K562 (cell line): ENCODE results near the gene CBY3. TPM values are rescaled to one million over a fixed set of nuclear protein-coding genes. Genes with fewer than 3 reads are reported as not detected.
A peak's percentile ranks its signal among the peaks of the same experiment; 100 is the strongest.

Source experiments
- KAT8 ChIP-seq: fragments of 450-650 bp; IDR thresholded peaks from 2 replicates; pipeline ENCODE4 v1.6.1; 2016; ENCODE audit warnings: low read depth, mild to moderate bottlenecking
- PML ChIP-seq: IDR thresholded peaks from 2 replicates; pipeline ENCODE4 v1.6.1; 2012; ENCODE audit warnings: low read length, inconsistent platforms
- polyA plus RNA-seq, 8 experiments: library from polyadenylated mRNA; depleted of rRNA in 4 of 8; stranded (reverse) in 5 of 8; unstranded in 3 of 8; fragments of >200 nt; fragmentation: Nextera tagmentation in 2 of 8; fragmentation: Illumina TruSeq in 1 of 8; extraction: Ambion mirVana in 2 of 8; extraction: Trizol in 1 of 8; gene quantifications; 2 replicates each; pipeline versions ENCODE4 v1.2.1 to v1.2.3, GENCODE V29; 2011 to 2014; ENCODE audit warnings: inconsistent platforms in 1 of 8, missing spikeins in 1 of 8
- total RNA-seq, 7 experiments: library from RNA; depleted of rRNA in 6 of 7; stranded (reverse); fragments of >200 nt in 6 of 7; fragmentation: Illumina TruSeq in 2 of 7; extraction: Trizol in 2 of 7; gene quantifications; 2 replicates each; pipeline versions ENCODE4 v1.2.1 to v1.2.3, GENCODE V29; 2011 to 2021; ENCODE audit warnings: low replicate concordance in 1 of 7
- TF ChIP-seq, protein P1 (sequence below), 2 experiments: fragments of 450-650 bp in 1 of 2; sonication (generic) in 1 of 2; formaldehyde crosslinking in 1 of 2; IDR thresholded peaks in 1 of 2; conservative IDR thresholded peaks in 1 of 2; 2 replicates each; pipeline versions ENCODE4 v1.6.1 to v1.8.1; 2016 to 2023; ENCODE audit warnings: mild to moderate bottlenecking in 2 of 2, moderate library complexity in 2 of 2, inconsistent platforms in 1 of 2, missing genetic modification reagents in 1 of 2
- TF ChIP-seq, protein P2 (sequence below): fragments of 450-650 bp; IDR thresholded peaks from 2 replicates; pipeline ENCODE4 v1.6.1; 2018; ENCODE audit not compliant: partially characterized antibody
- TF ChIP-seq, protein P3 (sequence below): fragments of 450-650 bp; conservative IDR thresholded peaks from 2 replicates; pipeline ENCODE4 v1.6.1; 2016; ENCODE audit warnings: missing genetic modification characterization, low read depth, mild to moderate bottlenecking, control low read depth, missing compliant biosample characterization
- TF ChIP-seq, protein P4 (sequence below): fragments of 450-650 bp; formaldehyde crosslinking; IDR thresholded peaks from 2 replicates; pipeline ENCODE4 v1.4.0; 2022; ENCODE audit warnings: mild to moderate bottlenecking, moderate library complexity

The CBY3 gene
- total and polyA plus RNA-seq, 9 of the 15 experiments (the other 6 are each of a cell fraction or from before 2014, with no cell fraction given), result not detected

DNA sequence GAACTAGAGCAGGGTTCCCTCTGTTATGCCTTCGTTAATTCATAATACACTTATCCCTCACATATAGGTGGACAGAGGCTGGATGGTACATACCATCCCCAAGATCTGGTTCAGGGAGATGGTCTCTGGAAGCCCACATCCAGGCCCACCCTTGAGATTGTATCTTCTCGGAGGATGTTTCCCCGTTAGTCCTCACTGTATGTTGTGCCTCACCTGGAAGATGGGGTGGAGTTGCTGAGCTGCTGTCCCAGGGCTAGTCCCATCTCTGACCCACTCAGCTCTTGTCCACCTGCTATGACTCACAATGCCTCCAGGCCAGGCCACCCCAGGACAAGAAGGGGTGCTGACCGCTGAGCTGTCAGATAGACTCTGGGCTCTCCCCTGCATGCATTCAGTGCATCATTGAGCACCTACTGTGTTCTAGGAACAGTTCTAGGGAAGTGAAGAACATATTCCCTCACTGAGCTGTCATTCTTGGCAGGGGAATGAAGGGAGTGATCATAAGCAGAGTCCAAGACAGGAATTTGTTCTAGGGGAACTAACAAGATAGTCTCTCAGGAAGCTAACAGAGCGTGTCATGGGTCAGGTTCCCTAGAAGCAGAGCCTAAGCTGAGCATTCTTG, at the start of gene CBY3 (continued):
- TF ChIP-seq, protein P1, sequence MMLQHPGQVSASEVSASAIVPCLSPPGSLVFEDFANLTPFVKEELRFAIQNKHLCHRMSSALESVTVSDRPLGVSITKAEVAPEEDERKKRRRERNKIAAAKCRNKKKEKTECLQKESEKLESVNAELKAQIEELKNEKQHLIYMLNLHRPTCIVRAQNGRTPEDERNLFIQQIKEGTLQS (IDR thresholded peaks at IDR 0.05), result 0 out of 2 replicates have a peak, but pooled peaks have one; percentile 7
- TF ChIP-seq, protein P1 (CRISPR knock-in tag; conservative IDR thresholded peaks at IDR 0.05), result no peak
- no peak for TF ChIP-seq PML
- TF ChIP-seq, protein P2, sequence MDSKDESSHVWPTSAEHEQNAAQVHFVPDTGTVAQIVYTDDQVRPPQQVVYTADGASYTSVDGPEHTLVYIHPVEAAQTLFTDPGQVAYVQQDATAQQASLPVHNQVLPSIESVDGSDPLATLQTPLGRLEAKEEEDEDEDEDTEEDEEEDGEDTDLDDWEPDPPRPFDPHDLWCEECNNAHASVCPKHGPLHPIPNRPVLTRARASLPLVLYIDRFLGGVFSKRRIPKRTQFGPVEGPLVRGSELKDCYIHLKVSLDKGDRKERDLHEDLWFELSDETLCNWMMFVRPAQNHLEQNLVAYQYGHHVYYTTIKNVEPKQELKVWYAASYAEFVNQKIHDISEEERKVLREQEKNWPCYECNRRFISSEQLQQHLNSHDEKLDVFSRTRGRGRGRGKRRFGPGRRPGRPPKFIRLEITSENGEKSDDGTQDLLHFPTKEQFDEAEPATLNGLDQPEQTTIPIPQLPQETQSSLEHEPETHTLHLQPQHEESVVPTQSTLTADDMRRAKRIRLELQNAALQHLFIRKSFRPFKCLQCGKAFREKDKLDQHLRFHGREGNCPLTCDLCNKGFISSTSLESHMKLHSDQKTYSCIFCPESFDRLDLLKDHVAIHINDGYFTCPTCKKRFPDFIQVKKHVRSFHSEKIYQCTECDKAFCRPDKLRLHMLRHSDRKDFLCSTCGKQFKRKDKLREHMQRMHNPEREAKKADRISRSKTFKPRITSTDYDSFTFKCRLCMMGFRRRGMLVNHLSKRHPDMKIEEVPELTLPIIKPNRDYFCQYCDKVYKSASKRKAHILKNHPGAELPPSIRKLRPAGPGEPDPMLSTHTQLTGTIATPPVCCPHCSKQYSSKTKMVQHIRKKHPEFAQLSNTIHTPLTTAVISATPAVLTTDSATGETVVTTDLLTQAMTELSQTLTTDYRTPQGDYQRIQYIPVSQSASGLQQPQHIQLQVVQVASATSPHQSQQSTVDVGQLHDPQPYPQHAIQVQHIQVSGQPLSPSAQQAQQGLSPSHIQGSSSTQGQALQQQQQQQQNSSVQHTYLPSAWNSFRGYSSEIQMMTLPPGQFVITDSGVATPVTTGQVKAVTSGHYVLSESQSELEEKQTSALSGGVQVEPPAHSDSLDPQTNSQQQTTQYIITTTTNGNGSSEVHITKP, result peak; percentile 9
- TF ChIP-seq, protein P3, sequence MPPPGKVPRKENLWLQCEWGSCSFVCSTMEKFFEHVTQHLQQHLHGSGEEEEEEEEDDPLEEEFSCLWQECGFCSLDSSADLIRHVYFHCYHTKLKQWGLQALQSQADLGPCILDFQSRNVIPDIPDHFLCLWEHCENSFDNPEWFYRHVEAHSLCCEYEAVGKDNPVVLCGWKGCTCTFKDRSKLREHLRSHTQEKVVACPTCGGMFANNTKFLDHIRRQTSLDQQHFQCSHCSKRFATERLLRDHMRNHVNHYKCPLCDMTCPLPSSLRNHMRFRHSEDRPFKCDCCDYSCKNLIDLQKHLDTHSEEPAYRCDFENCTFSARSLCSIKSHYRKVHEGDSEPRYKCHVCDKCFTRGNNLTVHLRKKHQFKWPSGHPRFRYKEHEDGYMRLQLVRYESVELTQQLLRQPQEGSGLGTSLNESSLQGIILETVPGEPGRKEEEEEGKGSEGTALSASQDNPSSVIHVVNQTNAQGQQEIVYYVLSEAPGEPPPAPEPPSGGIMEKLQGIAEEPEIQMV (tag), result no peak
- TF ChIP-seq, protein P4, sequence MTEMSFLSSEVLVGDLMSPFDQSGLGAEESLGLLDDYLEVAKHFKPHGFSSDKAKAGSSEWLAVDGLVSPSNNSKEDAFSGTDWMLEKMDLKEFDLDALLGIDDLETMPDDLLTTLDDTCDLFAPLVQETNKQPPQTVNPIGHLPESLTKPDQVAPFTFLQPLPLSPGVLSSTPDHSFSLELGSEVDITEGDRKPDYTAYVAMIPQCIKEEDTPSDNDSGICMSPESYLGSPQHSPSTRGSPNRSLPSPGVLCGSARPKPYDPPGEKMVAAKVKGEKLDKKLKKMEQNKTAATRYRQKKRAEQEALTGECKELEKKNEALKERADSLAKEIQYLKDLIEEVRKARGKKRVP (CRISPR knock-in tag), result no peak
- TF ChIP-seq KAT8, result no peak
